GM12891 (cell line): ENCODE data around the gene CDC42BPG.

Experiments used
- DNase-seq: peaks from one replicate; pipeline ENCODE4 v3.0.0; 2011; ENCODE audit warnings: low spot score; ENCODE audit not compliant: insufficient read length
- FAIRE-seq: peaks from 2 replicates; lab custom pipeline; 2011; peaks lifted over from hg19 to GRCh38; lab: Jason Lieb, UNC
- PAX5 ChIP-seq: IDR thresholded peaks from 2 replicates; pipeline ENCODE4 v1.6.1; 2011; ENCODE audit warnings: low read length, moderate library complexity, mild to moderate bottlenecking; ENCODE audit not compliant: insufficient read depth, severe bottlenecking
- POLR2A ChIP-seq: IDR thresholded peaks from 2 replicates; pipeline ENCODE4 v1.6.1; 2011; ENCODE audit warnings: low read depth, low read length, control low read depth
- POLR2AphosphoS5 ChIP-seq: IDR thresholded peaks from 2 replicates; pipeline ENCODE4 v1.6.1; 2011; ENCODE audit warnings: low read depth, low read length, control low read depth
- POU2F2 ChIP-seq: IDR thresholded peaks from 2 replicates; pipeline ENCODE4 v1.6.1; 2011; ENCODE audit warnings: low read depth, mild to moderate bottlenecking, control low read depth, low read length, moderate library complexity
- SPI1 ChIP-seq: IDR thresholded peaks from 2 replicates; pipeline ENCODE4 v1.6.1; 2011; ENCODE audit warnings: low read depth, low read length, control low read depth
- TAF1 ChIP-seq: IDR thresholded peaks from 2 replicates; pipeline ENCODE4 v1.6.1; 2011; ENCODE audit warnings: low read depth, low read length, control low read depth

CDC42BPG gene

GRCh38 chr11:64871492-64871891 is 27.0 kb upstream of the CDC42BPG start:
- no peak for FAIRE-seq

GRCh38 chr11:64870893-64871466 is 26.5 kb upstream of the CDC42BPG start:
- DNase-seq (no peak), FAIRE-seq (no peak)
- TF ChIP-seq POLR2A (no peak), PAX5 (no peak), TAF1 (no peak), POU2F2 (no peak), SPI1 (no peak), POLR2AphosphoS5 (no peak)

More at GRCh38 chr11:64871492-64871891, 27.0 kb upstream of the CDC42BPG start:
- TF ChIP-seq TAF1 (no peak), SPI1 (no peak), POLR2A (no peak), PAX5 (no peak), POLR2AphosphoS5 (no peak), POU2F2 (no peak)
- DNase-seq: no peak

- FAIRE-seq (no peak), DNase-seq (no peak)
- TF ChIP-seq TAF1 (no peak), POLR2A (peak; percentile 30; the same call in 1 of the 2 replicates)
Measured at GRCh38 chr11:64870176-64870892, 25.9 kb upstream of the CDC42BPG start.

GRCh38 chr11:64869571-64870175 is 25.2 kb upstream of the CDC42BPG start:
- DNase-seq (no peak), FAIRE-seq (no peak)
- no peak for TF ChIP-seq SPI1
- TF ChIP-seq POLR2A: no peak
- no peak for TF ChIP-seq POU2F2
- TF ChIP-seq PAX5: no peak
- no peak for TF ChIP-seq TAF1
- TF ChIP-seq POLR2AphosphoS5: no peak; the same call in 1 of the 2 replicates

GRCh38 chr11:64868904-64869570 is 24.6 kb upstream of the CDC42BPG start:
- TF ChIP-seq POLR2A (no peak), POLR2AphosphoS5 (no peak), TAF1 (no peak), POU2F2 (no peak), PAX5 (no peak), SPI1 (no peak)
- DNase-seq (no peak), FAIRE-seq (no peak)

- 0 out of 2 replicates have a peak, but pooled peaks have one; percentile 9 for TF ChIP-seq POLR2A
- no peak for TF ChIP-seq TAF1
- TF ChIP-seq SPI1: no peak
- no peak for DNase-seq
- FAIRE-seq: no peak
Measured at GRCh38 chr11:64867748-64868462, 23.5 kb upstream of the CDC42BPG start.

GRCh38 chr11:64866173-64866491 is 21.7 kb upstream of the CDC42BPG start:
- TF ChIP-seq PAX5 (no peak), POLR2AphosphoS5 (0 out of 2 replicates have a peak, but pooled peaks have one; percentile 44)
- no peak for DNase-seq
- FAIRE-seq: no peak

- FAIRE-seq (peak; percentile 95), DNase-seq (no peak)
- TF ChIP-seq POU2F2: no peak; the same call in 1 of the 2 replicates
- peak; percentile 42; the same call in 1 of the 2 replicates for TF ChIP-seq POLR2AphosphoS5
- peak; percentile 26 for TF ChIP-seq POLR2A
Measured at GRCh38 chr11:64865286-64866172, 21.1 kb upstream of the CDC42BPG start.
